HG03432 (cell line): ENCODE measurements around the gene POLR3B.
"Not testable (repeated sequence)": the region's sequence is repeated elsewhere in the genome, so short reads cannot be mapped to it uniquely, and the experiment has no call there.

ENCODE experiments used
- ATAC-seq: cut with Tn5 transposase; IDR thresholded peaks from one replicate; pipeline ENCODE4 v1.9.1; 2021; ENCODE audit warnings: mild to moderate bottlenecking, moderate library complexity; ENCODE audit not compliant: unreplicated experiment

Gene POLR3B

GRCh38 chr12:106459124-106459523 lies 101.6 kb downstream of the POLR3B start:
- ATAC-seq = no peak

- ATAC-seq = no peak
These were observed 102.0 kb downstream of the POLR3B start for GRCh38 chr12:106459534-106459933.

- ATAC-seq = no peak
These were observed 104.2 kb downstream of the POLR3B start for GRCh38 chr12:106461730-106462129.

GRCh38 chr12:106465605-106466004 lies 108.1 kb downstream of the POLR3B start:
- ATAC-seq = not testable (repeated sequence)

GRCh38 chr12:106475662-106476061 lies 118.1 kb downstream of the POLR3B start:
- ATAC-seq = not testable (repeated sequence)

GRCh38 chr12:106477627-106478026 lies 120.1 kb downstream of the POLR3B start:
- ATAC-seq = not testable (repeated sequence)

- no peak for ATAC-seq
These were observed 122.7 kb downstream of the POLR3B start for GRCh38 chr12:106480251-106480650.

- no peak for ATAC-seq
These were observed 123.7 kb downstream of the POLR3B start for GRCh38 chr12:106481246-106481645.

- no peak for ATAC-seq
These were observed 130.1 kb downstream of the POLR3B start for GRCh38 chr12:106487664-106488063.

GRCh38 chr12:106488884-106489283 lies 131.3 kb downstream of the POLR3B start:
- ATAC-seq = no peak

- no peak for ATAC-seq
These were observed 132.7 kb downstream of the POLR3B start for GRCh38 chr12:106490264-106490663.

- ATAC-seq = no peak
These were observed 135.3 kb downstream of the POLR3B start for GRCh38 chr12:106492857-106493256.

- no peak for ATAC-seq
These were observed 136.0 kb downstream of the POLR3B start for GRCh38 chr12:106493531-106493930.

GRCh38 chr12:106495354-106495965 lies 137.9 kb downstream of the POLR3B start:
- no peak for ATAC-seq

GRCh38 chr12:106498056-106498455 lies 140.5 kb downstream of the POLR3B start:
- ATAC-seq = no peak

GRCh38 chr12:106499628-106500027 lies 142.1 kb downstream of the POLR3B start:
- ATAC-seq = no peak

GRCh38 chr12:106506691-106507090 lies 149.1 kb downstream of the POLR3B start:
- no peak for ATAC-seq

GRCh38 chr12:106508966-106509365 lies 151.4 kb downstream of the POLR3B start:
- no peak for ATAC-seq

GRCh38 chr12:106511365-106511764 lies 153.8 kb downstream of the POLR3B start:
- ATAC-seq = no peak

GRCh38 chr12:106517314-106517713 lies 159.8 kb downstream of the POLR3B start:
- no peak for ATAC-seq

GRCh38 chr12:106519607-106520021 lies 162.1 kb downstream of the POLR3B start:
- no peak for ATAC-seq

GRCh38 chr12:106521901-106522300 lies 164.4 kb downstream of the POLR3B start:
- no peak for ATAC-seq

- no peak for ATAC-seq
These were observed 165.2 kb downstream of the POLR3B start for GRCh38 chr12:106522708-106523107.
